GM18505 (cell line): Measurements from ENCODE around the gene SF3B2.

Experiments used
- ATAC-seq: cut with Tn5 transposase; IDR thresholded peaks from one replicate; pipeline ENCODE4 v1.9.1; 2021; ENCODE audit not compliant: unreplicated experiment
- POLR2A ChIP-seq: IDR thresholded peaks from 4 replicates; pipeline ENCODE4 v1.6.1; 2011; ENCODE audit warnings: borderline replicate concordance; ENCODE audit not compliant: insufficient read depth, insufficient read length; ENCODE audit errors: extremely low read depth

The SF3B2 gene

DNA sequence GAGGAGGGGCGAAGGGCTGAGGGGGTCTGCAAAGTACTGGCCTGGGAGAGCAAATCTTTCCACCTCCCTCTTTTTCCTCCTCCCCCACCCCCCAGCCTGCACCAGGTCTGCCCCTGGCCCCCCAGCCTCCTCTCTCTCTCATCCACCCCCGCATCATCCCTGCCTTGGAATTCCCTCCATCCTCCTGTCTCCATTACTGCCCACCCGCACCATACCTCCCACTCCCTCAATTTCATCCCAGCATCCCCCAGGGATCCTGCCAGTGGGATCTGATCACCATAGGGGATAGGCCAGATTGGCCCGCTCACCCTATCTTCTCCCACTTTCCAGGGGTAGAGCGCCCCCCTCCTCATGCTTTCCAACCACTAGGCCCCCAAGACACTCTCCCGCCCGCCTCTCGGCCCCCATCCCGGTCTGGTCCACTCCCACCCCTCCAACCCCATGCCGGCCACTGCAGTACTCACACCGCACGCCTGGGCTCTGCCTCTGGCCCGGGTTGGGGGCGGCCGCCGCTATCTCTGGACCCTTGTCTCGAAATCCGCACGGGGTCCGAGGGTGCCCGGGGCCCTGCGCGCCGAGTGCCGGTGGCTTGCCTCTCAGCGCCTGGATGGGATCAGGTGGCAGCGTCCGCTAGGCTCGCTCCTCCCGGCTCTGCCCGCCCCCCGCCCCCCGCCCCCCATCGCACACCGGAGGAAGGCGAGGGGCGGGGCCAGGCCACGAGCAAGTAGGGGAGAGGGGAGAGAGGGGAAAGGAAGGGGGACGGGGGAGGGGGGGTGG, 3.4 kb upstream of the SF3B2 start, which contains the start of gene GAL3ST3:
TSS of gene GAL3ST3 (minus strand) at position 615 of the 777 bp plus-strand sequence. CDS start 3,746 bp downstream, outside the sequence.
- no peak for TF ChIP-seq POLR2A
- ATAC-seq = no peak

DNA sequence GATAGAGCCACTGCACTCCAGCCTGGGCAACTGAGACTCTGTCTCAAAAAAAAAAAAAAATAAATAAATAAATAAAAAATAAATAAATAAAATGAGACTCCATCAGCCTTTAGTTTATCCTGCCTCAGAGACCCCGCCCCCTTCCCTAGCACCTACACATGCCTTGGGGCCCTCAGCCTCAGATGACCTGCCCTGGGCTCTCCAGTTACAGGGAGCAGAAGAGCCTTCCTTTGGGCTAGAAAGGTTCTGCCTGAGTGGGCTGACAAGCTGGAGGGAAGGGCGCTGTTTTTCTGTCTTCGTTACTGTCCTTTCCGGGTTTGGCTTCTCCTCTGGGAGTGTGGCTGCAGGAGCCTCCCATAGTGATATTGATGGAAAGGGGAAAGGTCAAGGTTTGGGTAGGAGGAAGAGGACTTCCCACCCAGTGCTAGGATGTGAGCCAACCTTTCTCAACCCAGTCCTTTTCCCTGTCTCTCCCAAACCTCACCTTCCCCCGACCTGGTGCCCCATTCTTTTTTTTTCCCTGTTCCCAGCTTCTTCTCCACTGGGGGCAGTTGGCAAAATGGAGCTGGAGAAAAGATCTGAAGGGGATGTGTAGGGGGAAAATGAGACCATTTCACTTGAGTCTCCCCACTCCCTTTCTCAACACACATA, 1.5 kb upstream of the SF3B2 start:
- ATAC-seq = no peak
- no peak for TF ChIP-seq POLR2A

DNA sequence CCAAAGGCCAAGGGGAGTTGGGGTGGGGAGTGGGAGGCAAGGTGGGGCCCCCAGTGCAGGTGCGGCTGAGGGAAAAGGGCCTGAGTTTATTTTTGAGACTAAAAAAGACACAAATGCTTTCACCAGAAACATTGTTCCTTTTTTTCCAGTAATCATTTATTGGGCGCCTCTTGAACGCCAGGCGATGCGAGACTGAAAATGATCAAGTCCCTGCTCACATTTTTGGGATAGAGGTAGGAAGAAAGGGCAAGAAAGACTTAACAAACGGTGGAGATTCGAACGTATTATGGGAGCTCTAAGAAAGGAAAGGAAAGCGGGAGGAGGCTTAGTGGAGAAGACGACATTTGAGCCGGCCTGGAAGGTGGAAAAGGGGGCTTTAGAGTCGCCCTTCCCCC, 796 bp upstream of the SF3B2 start:
- ATAC-seq = no peak
- TF ChIP-seq POLR2A = no peak

DNA sequence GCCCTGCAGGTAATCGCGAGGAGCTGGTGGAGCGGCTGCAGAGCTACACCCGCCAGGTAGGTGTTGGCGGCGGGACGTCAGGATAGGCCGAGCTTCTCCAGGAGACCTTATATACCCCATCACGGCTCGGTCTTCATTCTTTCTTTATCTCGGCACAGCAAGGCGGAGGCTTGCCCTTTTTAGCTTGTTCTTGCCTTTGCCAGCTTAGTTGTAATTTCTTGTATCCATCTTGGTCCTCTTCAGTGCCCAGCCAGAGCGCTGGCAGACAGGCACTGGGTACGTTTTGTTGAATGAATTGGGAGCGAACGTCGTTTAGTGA, 459 bp downstream of the SF3B2 start:
- ATAC-seq = no peak
- TF ChIP-seq POLR2A = no peak

DNA sequence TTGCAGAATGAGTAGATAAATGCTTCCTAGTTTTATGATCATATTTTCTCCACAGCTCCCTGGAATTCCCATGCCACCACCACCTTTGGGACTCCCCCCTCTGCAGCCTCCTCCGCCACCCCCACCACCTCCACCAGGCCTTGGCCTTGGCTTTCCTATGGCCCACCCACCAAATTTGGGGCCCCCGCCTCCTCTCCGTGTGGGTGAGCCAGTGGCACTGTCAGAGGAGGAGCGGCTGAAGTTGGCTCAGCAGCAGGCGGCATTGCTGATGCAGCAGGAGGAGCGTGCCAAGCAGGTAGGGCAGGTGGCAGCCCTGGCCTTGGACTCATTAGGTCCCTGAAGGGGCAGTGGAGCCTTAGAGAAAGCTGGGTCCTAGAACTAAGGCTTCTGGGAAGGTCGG, 2.9 kb downstream of the SF3B2 start:
- ATAC-seq = no peak
- no peak for TF ChIP-seq POLR2A

DNA sequence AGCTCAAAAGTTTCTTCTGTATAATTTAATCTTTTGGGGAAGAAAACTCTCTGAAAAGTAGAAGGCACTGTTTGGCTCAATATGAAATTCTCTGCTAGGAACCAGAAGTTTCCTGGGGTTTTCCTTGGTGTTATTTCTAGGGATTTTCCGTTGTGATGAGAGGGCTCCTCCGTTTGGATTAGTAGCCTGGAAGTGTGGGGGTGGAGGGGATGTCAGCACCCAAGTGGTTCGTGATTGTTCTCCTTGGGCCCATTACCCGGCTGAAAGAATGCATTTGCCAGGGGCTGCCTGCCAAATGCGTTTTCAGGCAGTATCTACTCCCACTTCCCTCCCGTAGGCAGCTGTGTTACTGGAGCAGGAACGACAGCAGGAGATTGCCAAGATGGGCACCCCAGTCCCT, 4.3 kb downstream of the SF3B2 start:
- no peak for ATAC-seq
- no peak for TF ChIP-seq POLR2A

DNA sequence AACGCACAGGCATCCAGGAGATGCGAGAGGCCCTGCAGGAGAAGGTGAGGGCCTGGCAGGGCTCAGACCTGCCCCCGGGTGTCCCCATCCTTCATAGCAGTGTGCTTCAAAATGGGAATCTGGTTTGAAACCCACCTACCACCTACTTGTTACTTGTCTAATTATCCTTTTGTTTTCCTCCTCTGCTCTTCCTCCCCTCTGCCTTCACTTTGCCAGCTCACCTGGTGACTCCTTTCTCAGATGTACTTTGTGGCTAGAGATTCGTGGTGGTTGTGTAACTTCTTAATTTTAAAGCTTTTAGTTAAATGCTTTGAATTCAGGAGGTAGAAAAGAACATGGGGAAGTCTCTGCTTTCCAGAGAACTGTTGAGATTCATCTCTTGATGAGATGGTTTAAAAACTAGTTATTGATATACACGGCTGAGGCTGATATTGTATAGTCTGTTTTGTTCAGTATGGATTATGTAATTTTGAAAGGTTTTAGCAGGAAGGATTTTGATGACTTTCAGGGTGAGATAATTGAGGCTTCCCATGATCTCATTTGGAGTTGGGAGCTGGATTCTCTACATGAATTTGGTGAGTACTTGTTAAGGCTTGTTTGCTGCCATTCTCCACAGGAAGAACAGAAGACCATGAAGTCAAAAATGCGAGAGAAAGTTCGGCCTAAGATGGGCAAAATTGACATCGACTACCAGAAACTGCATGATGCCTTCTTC, 8.0 kb downstream of the SF3B2 start:
- no peak for ATAC-seq
- TF ChIP-seq POLR2A = no peak

DNA sequence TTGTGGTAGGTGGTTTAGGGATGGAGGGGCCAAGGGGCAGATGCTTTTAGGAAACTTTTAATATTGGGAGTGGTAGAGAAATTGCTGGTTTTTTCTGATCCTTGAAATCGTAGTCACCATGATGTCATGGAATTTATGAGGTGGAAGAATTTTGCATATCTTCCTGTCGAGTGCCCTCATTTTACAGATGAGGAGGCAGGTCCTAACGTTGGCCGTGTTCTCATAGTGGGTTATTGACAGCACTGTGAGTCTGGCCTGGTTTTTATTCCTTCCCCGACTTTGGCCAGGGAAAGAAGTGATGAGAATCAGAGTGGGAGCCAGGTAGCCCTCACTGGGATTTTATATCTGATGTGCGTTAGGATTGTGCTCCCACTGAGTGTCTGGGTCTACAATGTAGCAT, 9.1 kb downstream of the SF3B2 start:
- no peak for TF ChIP-seq POLR2A
- no peak for ATAC-seq

DNA sequence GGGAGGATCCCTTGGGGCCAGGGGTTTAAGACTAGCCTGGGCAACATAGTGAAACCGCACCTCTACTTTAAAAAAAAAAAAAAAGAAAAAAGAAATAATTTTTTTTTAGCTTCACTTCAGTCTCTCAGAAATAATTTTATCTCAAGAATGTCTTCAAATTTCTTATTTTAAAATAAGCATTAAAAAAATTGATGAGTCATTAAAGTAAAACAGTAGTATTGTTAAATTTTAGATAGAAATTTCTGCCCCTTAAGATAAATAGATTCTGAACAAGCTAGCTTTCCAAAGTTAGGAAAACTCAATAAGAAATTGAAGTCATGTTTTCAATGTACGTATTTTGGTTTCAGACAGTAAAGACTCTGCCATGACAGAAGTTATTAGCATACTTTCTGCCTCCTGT, 10.2 kb downstream of the SF3B2 start:
- ATAC-seq = no peak
- TF ChIP-seq POLR2A = no peak

DNA sequence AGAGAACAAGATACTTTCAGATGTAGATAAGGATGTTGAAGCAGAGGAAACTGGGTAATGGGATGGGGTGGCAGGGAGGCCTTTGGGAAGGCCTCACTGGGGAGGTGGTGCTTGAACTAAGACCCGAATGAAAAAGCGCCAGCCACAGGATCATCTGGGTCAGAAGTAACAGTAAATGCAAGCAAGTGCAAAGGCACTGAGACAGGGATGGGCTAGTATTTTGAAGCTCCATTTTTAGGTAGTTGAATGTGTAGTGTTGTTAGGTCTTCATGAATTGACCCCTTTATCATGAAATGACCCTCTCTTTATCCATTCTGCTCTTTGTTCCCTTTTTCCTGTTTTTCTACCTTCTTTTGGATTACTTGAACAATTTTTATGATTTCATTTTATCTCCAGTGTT, 11.7 kb downstream of the SF3B2 start:
- TF ChIP-seq POLR2A = no peak
- no peak for ATAC-seq

DNA sequence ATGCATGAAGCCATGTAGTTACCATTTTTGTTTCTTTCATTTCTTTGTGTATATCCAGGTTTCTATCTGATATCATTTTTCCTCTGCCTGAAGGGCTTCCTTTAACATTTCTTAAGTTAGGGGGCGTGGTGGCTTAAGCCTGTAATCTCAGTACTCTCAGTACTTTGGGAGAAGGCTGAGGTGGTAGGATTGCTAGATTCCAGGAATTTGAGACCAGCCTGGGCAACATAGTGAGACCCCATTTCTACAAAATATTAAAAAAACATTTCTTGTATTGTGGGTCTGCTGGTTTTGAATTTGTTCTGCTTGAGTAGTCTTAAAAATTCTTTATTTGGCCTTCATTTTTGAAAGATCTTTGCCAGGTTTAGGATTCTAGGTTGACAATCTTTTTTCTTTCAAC, 12.4 kb downstream of the SF3B2 start:
- no peak for TF ChIP-seq POLR2A
- no peak for ATAC-seq

DNA sequence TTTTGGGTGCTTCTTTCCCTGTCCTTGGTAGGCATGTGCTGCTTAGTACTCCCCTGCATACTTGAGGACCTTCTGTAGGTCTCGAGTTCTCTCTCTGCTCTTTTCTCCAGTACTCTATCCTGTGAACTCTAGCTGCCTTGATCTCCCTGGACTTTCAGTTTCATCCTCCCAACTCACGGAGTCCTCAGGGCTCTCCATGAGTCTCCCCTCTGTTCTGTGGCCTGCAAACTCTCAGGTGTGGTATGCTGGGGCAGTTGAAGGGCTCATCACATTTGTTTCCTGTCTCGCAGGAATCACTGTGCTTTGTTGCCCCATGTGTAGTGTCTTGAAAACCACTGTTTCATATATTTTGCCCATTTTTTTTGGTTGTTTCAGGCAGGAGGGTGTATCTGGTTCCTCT, 14.6 kb downstream of the SF3B2 start:
- no peak for ATAC-seq
- no peak for TF ChIP-seq POLR2A

DNA sequence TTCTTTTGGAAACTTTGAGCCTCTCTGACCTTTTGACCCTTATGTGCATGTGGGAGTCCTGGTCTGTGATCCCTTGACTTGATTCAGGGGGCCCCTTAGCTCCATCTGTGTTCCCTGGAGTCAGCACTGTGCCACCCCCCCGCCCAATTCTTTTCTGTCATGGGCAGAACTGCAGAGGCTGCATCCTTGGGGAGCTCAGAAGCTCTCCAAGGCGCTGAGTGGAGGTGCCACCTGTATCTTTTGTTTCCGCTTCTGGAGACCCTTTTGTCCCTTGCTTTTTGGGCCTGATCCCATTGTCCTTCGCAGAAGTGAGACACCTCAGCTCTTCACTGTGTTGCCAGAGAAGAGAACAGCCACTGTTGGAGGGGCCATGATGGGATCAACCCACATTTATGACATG, 15.5 kb downstream of the SF3B2 start:
- ATAC-seq = no peak
- TF ChIP-seq POLR2A = no peak
